Kidney epithelial cell (primary cell): ENCODE results near the gene SLC16A3. TPM values are rescaled to one million over a fixed set of nuclear protein-coding genes. Genes with fewer than 3 reads are reported as not detected.
A peak's percentile ranks its signal among the peaks of the same experiment; 100 is the strongest.

Experiments
- DNase-seq: peaks from one replicate; pipeline ENCODE4 v3.0.0-alpha.2; 2010; ENCODE audit warnings: low read depth
- H3K27me3 ChIP-seq: 2 replicates; pipeline ENCODE4 v1.6.0; 2011; ENCODE audit warnings: low read length; ENCODE audit not compliant: control insufficient read depth, insufficient read depth
- H3K36me3 ChIP-seq: 2 replicates; pipeline ENCODE4 v1.5.1; 2011; ENCODE audit warnings: low read length; ENCODE audit not compliant: control insufficient read depth, insufficient read depth
- H3K4me3 ChIP-seq: 2 replicates; pipeline ENCODE4 v1.5.1; 2011; ENCODE audit warnings: low read depth, mild to moderate bottlenecking, control low read depth, low read length
- total RNA-seq: library from RNA; depleted of rRNA; stranded (reverse); fragments of >200 nt; gene quantifications from 2 replicates; pipeline ENCODE4 v1.2.3, GENCODE V29; 2015
- TF ChIP-seq, protein P1 (sequence below): IDR thresholded peaks from 2 replicates; pipeline ENCODE4 v1.5.1; 2011; ENCODE audit warnings: mild to moderate bottlenecking, moderate library complexity, low read length, control low read depth, inconsistent platforms; ENCODE audit not compliant: insufficient read depth, poor library complexity, severe bottlenecking

Gene SLC16A3
- total RNA-seq, 1 donor from 2014 or later: 83.4 TPM

DNA sequence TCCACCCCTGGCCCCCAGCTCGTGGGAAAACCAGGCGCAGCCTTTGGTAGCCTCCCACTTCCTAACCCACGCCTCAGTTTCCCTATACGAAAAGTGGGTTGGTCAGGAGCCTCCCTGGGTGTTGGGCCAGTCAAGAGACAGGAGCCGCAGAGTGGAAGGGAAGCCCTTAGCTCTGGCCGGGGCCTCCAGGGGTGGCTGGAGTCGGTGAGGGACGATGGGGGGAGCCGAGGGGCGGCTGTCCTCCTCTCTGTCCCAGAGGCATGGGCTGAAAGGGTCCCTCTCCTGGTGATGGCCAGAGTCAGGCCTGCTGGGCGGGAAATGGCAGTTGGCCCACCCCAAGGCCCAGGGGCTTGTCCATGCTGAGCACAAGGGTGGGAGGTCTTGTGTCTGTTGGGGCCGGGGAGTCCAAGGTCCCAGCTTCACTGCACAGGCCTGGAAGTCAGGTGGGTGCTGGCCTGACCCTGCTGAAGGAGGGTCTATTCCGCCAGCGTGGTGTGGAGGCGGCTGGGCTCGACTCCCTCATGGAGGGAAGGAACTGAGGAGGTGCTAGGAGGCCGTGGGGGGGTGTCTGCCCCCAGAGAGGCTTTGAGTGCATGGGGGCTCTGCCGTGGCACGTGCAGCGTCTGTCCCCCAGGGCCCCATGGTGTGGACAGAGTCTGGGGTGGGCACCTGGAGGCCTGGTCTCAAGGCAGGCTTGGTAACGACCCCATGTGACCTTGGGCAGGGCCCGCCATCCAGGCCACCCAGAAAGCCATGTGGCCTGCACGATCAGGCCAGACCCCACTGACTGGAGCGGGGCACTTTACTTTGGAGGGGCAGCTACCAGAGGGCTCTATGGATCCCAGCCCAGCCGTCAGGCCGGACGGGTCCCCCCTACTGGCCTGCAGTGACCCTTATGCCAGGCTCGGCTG, 1.1 kb downstream of the SLC16A3 start:
- H3K36me3 ChIP-seq: no peaks in the 10 kb centered on the region
- TF ChIP-seq, protein P1, sequence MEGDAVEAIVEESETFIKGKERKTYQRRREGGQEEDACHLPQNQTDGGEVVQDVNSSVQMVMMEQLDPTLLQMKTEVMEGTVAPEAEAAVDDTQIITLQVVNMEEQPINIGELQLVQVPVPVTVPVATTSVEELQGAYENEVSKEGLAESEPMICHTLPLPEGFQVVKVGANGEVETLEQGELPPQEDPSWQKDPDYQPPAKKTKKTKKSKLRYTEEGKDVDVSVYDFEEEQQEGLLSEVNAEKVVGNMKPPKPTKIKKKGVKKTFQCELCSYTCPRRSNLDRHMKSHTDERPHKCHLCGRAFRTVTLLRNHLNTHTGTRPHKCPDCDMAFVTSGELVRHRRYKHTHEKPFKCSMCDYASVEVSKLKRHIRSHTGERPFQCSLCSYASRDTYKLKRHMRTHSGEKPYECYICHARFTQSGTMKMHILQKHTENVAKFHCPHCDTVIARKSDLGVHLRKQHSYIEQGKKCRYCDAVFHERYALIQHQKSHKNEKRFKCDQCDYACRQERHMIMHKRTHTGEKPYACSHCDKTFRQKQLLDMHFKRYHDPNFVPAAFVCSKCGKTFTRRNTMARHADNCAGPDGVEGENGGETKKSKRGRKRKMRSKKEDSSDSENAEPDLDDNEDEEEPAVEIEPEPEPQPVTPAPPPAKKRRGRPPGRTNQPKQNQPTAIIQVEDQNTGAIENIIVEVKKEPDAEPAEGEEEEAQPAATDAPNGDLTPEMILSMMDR: no peak
- H3K27me3 ChIP-seq: no peaks in the 10 kb centered on the region
- peak overlapping the region; percentile 84 for H3K4me3 ChIP-seq
- no peak for DNase-seq

DNA sequence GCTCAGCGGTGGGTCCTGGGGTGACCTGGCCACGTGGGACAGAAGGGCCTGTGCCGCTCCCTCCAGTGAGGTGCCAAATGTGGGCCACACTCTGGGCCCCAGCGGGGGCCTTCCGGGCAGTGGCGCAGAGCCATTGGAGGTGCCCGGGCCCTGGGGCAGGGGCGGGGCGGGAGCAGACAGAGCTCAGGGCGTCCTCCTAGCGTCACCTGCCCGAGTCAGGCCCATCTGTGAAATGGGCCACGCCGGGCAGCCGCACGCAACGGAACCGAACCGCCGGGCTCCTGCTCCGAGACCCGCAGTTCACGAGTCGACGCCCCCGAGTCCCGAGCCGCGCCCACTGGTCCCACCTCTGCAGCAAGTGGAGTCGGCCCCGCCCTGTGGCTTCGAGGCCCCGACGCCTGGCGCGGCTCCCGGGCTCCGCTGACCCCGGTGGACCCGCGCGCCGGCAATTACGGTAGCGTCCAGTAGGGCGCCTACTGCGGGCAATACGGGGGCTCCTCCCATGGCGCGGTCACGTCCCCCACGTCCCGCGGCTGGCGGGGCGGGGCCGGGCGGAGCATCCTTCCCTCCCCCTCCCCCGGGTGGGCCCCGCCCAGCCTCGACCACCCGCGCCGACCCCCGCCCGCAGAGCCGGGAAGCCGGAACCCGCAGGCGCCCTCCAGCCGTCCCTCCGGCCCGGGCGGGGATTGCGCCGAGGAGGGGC, 1.9 kb downstream of the SLC16A3 start:
- Histone ChIP-seq H3K36me3 (no peaks in the 10 kb centered on the region), H3K4me3 (peak overlapping the region; percentile 84), H3K27me3 (no peaks in the 10 kb centered on the region)
- no peak for DNase-seq
- TF ChIP-seq, protein P1: peak; percentile 12

DNA sequence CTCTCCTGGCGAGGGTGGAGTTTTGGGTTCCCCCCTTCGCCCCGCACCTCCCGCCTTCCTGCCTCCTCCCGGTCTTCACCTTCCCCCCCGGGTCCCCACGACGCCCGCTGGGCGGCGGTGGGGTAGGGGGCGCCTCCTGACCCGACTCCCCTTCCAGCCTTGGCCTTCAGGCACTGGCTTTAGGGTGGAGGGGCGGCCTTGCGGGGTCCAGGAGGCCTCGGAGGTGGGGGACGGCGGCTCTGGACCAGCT, 2.4 kb downstream of the SLC16A3 start:
- Histone ChIP-seq H3K4me3 (peak overlapping the region; percentile 84), H3K27me3 (no peaks in the 10 kb centered on the region), H3K36me3 (no peaks in the 10 kb centered on the region)
- TF ChIP-seq, protein P1: no peak
- no peak for DNase-seq

DNA sequence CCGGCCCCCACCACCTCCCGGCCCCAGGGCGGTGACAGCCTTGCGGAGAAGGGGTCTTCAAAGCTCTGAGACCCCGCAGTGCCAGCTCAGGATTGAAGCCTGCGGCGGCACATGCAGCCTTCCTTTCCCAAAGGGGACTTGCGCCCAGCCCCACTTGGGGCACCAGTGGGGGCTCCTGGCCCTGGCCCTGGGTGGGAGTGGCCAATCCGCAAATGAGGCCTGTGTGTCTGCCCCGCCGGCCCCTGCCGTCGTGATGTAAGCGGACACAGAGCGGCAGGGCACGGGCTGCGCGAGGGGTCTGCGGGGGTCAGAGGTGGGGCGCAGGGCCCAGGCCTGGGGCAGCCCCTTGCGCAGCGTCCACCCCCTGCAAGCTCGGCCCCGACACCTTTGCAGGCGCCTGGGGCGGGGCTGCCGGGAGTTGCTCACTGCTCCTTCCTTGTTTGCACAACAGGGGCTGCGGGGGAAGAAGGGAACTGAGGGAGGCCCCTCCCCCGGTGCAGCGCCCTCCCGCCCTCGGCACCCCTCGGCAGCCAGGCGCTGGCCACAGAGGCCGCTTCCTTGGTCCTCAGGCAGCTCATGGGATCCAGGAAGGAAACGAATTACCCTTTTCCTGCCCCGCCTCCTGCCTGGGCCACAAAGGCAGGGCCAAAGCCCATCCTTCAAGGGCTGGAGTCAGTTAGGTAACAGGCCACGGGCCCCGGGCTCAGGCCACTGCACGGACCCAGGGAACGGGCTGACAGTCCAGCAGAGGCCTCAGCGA, 2.9 kb downstream of the SLC16A3 start:
- H3K36me3 ChIP-seq: no peaks in the 10 kb centered on the region
- no peaks in the 10 kb centered on the region for H3K27me3 ChIP-seq
- TF ChIP-seq, protein P1: no peak
- peak overlapping the region; percentile 84 for H3K4me3 ChIP-seq
- DNase-seq: no peak

DNA sequence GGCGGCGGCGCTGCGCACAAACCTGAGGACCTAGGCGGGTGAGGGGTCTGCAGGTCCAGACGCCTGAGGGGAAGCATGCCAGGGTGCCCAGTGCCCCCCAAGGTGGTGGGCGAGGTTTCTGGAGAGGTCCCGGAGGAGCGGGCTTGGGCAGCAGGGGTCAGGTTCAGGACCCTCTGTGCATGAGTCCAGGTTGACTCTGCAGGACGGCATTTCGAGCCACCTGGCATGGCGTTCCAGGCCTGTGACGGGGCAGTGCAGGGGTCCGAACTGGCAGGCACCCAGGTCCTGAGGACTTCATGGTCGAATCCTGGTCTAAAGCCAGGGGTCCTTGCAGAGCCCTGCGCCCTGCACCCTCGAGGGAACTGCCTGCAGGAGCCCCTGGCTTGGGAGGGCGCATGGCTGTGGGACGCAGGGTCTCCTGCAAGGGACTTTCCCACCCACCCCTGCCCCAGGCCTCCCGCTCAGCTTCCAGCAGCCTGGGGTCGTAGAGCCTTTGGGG, 3.5 kb downstream of the SLC16A3 start:
- Histone ChIP-seq H3K27me3 (no peaks in the 10 kb centered on the region), H3K4me3 (no peak overlapping the region), H3K36me3 (no peaks in the 10 kb centered on the region)
- TF ChIP-seq, protein P1: no peak
- DNase-seq: no peak
